DOHH2 (cell line): Measurements from ENCODE around the gene DTYMK.
"Not testable (repeated sequence)": the region's sequence is repeated elsewhere in the genome, so short reads cannot be mapped to it uniquely, and the experiment has no call there.

Experiments
- H3F3A ChIP-seq: fragments of 200-600 bp; sonication (generic), shearing (Covaris generic); 2 replicates; pipeline ENCODE4 v1.6.0; 2016; ENCODE audit warnings: antibody characterized with exemption, mild to moderate bottlenecking; ENCODE audit not compliant: control insufficient read depth, insufficient read depth
- H3K27ac ChIP-seq: fragments of 200-600 bp; sonication (generic); 2 replicates; pipeline ENCODE4 v1.5.1; 2014; ENCODE audit warnings: low read depth, mild to moderate bottlenecking, low read length, moderate library complexity
- H3K27me3 ChIP-seq: fragments of 200-600 bp; sonication (generic); 2 replicates; pipeline ENCODE4 v1.6.1; 2014; ENCODE audit warnings: mild to moderate bottlenecking, low read length, mixed read lengths; ENCODE audit not compliant: control insufficient read depth
- H3K36me3 ChIP-seq: fragments of 200-600 bp; sonication (generic); 2 replicates; pipeline ENCODE4 v1.6.1; 2014; ENCODE audit warnings: mild to moderate bottlenecking, low read length, moderate library complexity, mixed read lengths; ENCODE audit not compliant: control insufficient read depth
- H3K4me1 ChIP-seq: fragments of 200-600 bp; sonication (generic); 2 replicates; pipeline ENCODE4 v1.6.1; 2014; ENCODE audit warnings: mild to moderate bottlenecking, low read length, mixed read lengths; ENCODE audit not compliant: control insufficient read depth
- H3K4me2 ChIP-seq: fragments of 200-600 bp; sonication (generic); 2 replicates; pipeline ENCODE4 v1.6.0; 2014; ENCODE audit warnings: mild to moderate bottlenecking, low read length, moderate library complexity
- H3K4me3 ChIP-seq: fragments of 200-600 bp; sonication (generic); 2 replicates; pipeline ENCODE4 v1.5.1; 2014; ENCODE audit warnings: mild to moderate bottlenecking, low read length, mixed read lengths
- H3K79me2 ChIP-seq: fragments of 200-600 bp; sonication (generic); 2 replicates; pipeline ENCODE4 v1.6.1; 2014; ENCODE audit warnings: mild to moderate bottlenecking, low read length, mixed read lengths; ENCODE audit not compliant: control insufficient read depth
- H3K9me2 ChIP-seq: fragments of 200-600 bp; sonication (generic); replicated peaks from 2 replicates; pipeline ENCODE4 v1.6.1; 2014; ENCODE audit warnings: mild to moderate bottlenecking, low read length, mixed read lengths; ENCODE audit not compliant: control insufficient read depth
- H3K9me3 ChIP-seq: fragments of 200-600 bp; sonication (generic); 2 replicates; pipeline ENCODE4 v1.6.1; 2014; ENCODE audit warnings: antibody characterized with exemption, low read length, mixed read lengths; ENCODE audit not compliant: control insufficient read depth, insufficient read depth
- H4K20me1 ChIP-seq: fragments of 200-600 bp; sonication (generic); 2 replicates; pipeline ENCODE4 v1.6.0; 2014; ENCODE audit warnings: low read depth, mild to moderate bottlenecking, antibody characterized with exemption, low read length, moderate library complexity; ENCODE audit not compliant: control insufficient read depth, insufficient read depth
- CTCF ChIP-seq: fragments of 200-600 bp; sonication (generic); IDR thresholded peaks from one replicate; pipeline ENCODE4 v1.5.1; 2014; ENCODE audit warnings: antibody characterized with exemption, mild to moderate bottlenecking, low read depth, low read length; ENCODE audit not compliant: poor library complexity, severe bottlenecking
- EZH2phosphoT487 ChIP-seq: fragments of 200-600 bp; sonication (generic); IDR thresholded peaks from 2 replicates; pipeline ENCODE4 v1.6.1; 2017; ENCODE audit warnings: borderline replicate concordance, mild to moderate bottlenecking, antibody characterized with exemption, low read length, moderate library complexity, mixed read lengths

DTYMK gene

GRCh38 chr2:241734208-241734466, 47.5 kb upstream of the DTYMK start:
- Histone ChIP-seq H3K4me1 (peaks cover 16% of the 10 kb centered on the region), H3K27me3 (no peaks in the 10 kb centered on the region), H3K9me2 (no peaks in the 10 kb centered on the region), H3K4me3 (peak overlapping the region; percentile 99), H3K79me2 (peaks cover 47% of the 10 kb centered on the region), H3K4me2 (peak overlapping the region; percentile 94), H3K27ac (no peak overlapping the region), H3K36me3 (peaks cover 38% of the 10 kb centered on the region), H3K9me3 (no peaks in the 10 kb centered on the region), H4K20me1 (0 out of 2 replicates have a peak, but pooled peaks cover 2% of the 10 kb centered on the region), H3F3A (no peaks in the 10 kb centered on the region; the same call in 1 of the 2 replicates)
- TF ChIP-seq EZH2phosphoT487 (no peak), CTCF (peak; percentile 33)

GRCh38 chr2:241733391-241734207, 47.0 kb upstream of the DTYMK start:
- TF ChIP-seq EZH2phosphoT487 (no peak), CTCF (no peak)
- no peaks in the 10 kb centered on the region; the same call in 1 of the 2 replicates for H3F3A ChIP-seq
- H3K79me2 ChIP-seq: peaks cover 41% of the 10 kb centered on the region
- no peaks in the 10 kb centered on the region for H3K9me2 ChIP-seq
- H3K36me3 ChIP-seq: peaks cover 32% of the 10 kb centered on the region
- H3K4me1 ChIP-seq: peaks cover 16% of the 10 kb centered on the region
- H3K4me3 ChIP-seq: peak overlapping the region; percentile 99
- peak overlapping the region; percentile 94 for H3K4me2 ChIP-seq
- no peaks in the 10 kb centered on the region for H3K27me3 ChIP-seq
- 0 out of 2 replicates have a peak, but pooled peaks cover 2% of the 10 kb centered on the region for H4K20me1 ChIP-seq
- no peak overlapping the region for H3K27ac ChIP-seq
- H3K9me3 ChIP-seq: no peaks in the 10 kb centered on the region

DNA sequence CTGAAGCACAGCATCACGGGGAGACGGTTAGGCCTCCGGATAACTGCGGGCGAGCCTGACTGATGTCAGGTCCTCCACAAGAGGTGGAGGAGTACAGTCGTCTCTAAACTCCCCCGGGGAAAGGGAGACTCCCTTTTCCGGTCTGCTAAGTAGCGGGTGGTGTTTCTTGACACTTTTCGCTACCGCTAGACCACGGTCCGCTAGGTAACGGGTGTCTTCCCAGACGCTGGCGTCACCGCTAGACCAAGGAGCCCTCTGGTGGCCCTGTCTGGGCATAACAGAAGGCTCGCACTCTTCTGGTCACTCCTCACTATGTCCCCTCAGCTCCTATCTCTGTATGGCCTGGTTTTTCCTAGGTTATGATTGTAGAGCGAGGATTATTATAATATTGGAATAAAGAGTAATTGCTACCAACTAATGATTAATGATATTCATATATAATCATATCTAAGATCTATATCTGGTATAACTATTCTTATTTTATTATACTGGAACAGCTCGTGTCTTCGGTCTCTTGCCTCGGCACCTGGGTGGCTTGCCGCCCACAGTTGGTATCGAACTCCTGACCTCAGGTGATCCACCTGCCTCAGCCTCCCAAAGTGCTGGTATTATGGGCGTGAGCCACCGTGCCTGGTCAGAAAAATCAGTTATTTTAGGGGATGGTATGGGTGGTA, 46.0 kb upstream of the DTYMK start:
- not testable (repeated sequence) for H3K9me3 ChIP-seq, H3F3A ChIP-seq, H3K4me3 ChIP-seq, H4K20me1 ChIP-seq, H3K27ac ChIP-seq, H3K9me2 ChIP-seq, H3K4me2 ChIP-seq, H3K27me3 ChIP-seq
- H3K79me2 ChIP-seq: peaks cover 32% of the 10 kb centered on the region
- peaks cover 16% of the 10 kb centered on the region for H3K4me1 ChIP-seq
- H3K36me3 ChIP-seq: peaks cover 28% of the 10 kb centered on the region

DNA sequence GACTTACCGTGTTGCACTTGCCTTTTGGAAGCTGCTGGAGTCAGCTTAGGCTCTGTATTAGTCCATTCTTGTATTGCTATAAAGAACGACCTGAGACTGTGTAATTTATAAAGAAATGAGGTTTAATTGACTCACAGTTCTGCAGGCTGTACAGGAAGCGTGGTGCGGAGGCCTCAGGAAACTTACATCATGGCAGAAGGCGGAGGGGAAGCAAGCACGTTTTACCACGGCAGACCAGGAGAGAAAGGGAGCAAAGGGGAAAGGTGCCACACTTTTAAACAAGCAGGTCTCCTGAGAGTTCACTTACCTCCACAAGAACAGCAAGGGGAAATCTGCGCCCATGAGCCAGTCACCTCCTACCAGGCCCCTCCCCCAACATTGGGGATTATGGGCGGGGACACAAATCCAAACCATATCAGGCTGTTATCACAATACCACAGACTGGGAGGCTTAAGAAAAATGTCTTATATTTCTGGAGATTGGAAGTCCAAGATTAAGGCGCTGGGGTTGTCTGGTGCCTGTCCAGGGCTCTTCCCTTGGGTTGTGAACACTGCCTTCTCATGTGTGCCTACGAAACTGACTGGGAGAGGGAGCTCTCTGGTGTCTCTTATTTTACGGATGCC, 44.2 kb upstream of the DTYMK start:
- Histone ChIP-seq H4K20me1 (no peaks in the 10 kb centered on the region), H3K27ac (no peak overlapping the region), H3K9me3 (no peaks in the 10 kb centered on the region), H3K79me2 (peaks cover 13% of the 10 kb centered on the region), H3F3A (no peaks in the 10 kb centered on the region; the same call in 1 of the 2 replicates), H3K4me1 (peaks cover 11% of the 10 kb centered on the region), H3K4me2 (no peak overlapping the region), H3K9me2 (no peaks in the 10 kb centered on the region), H3K27me3 (no peaks in the 10 kb centered on the region), H3K36me3 (peaks cover 15% of the 10 kb centered on the region), H3K4me3 (no peak overlapping the region)
- TF ChIP-seq CTCF: no peak
- TF ChIP-seq EZH2phosphoT487: no peak
